ENCODE data around the gene WDFY4.

The WDFY4 gene

GRCh38 chr10:48656914-48657305 lies 27.8 kb upstream of the WDFY4 start:
- DNase-seq = no peak

- no peak for DNase-seq
Observed at GRCh38 chr10:48657416-48657815, 27.3 kb upstream of the WDFY4 start.

- DNase-seq = peak; percentile 26
Observed at GRCh38 chr10:48658243-48658974, 26.3 kb upstream of the WDFY4 start.

GRCh38 chr10:48658975-48659269 lies 25.8 kb upstream of the WDFY4 start:
- DNase-seq = no peak

GRCh38 chr10:48659790-48660189 lies 24.9 kb upstream of the WDFY4 start:
- DNase-seq = no peak

- no peak for DNase-seq
Observed at GRCh38 chr10:48661441-48661840, 23.2 kb upstream of the WDFY4 start.

- no peak for DNase-seq
Observed at GRCh38 chr10:48667960-48668590, 16.6 kb upstream of the WDFY4 start.

GRCh38 chr10:48670978-48671913 lies 13.4 kb upstream of the WDFY4 start:
- no peak for DNase-seq

GRCh38 chr10:48671914-48672595 lies 12.6 kb upstream of the WDFY4 start:
- DNase-seq = no peak

- no peak for DNase-seq
Observed at GRCh38 chr10:48672596-48673265, 11.9 kb upstream of the WDFY4 start.

GRCh38 chr10:48677625-48678024 lies 7.0 kb upstream of the WDFY4 start:
- no peak for DNase-seq

GRCh38 chr10:48678041-48678440 lies 6.6 kb upstream of the WDFY4 start:
- DNase-seq = no peak

- DNase-seq = no peak
Observed at GRCh38 chr10:48681740-48682139, 2.9 kb upstream of the WDFY4 start.

GRCh38 chr10:48682265-48682664 lies 2.4 kb upstream of the WDFY4 start:
- DNase-seq = no peak

GRCh38 chr10:48683424-48683823 lies 1.2 kb upstream of the WDFY4 start:
- DNase-seq = no peak

GRCh38 chr10:48683868-48684267 lies 805 bp upstream of the WDFY4 start:
- no peak for DNase-seq

GRCh38 chr10:48684463-48684791 lies 246 bp upstream of the WDFY4 start:
- DNase-seq = no peak

- DNase-seq = no peak
Observed at GRCh38 chr10:48685731-48686130, 1.1 kb downstream of the WDFY4 start.

GRCh38 chr10:48690791-48691660 lies 6.4 kb downstream of the WDFY4 start:
- no peak for DNase-seq

- DNase-seq = no peak
Observed at GRCh38 chr10:48691812-48692528, 7.3 kb downstream of the WDFY4 start.

GRCh38 chr10:48692748-48693147 lies 8.1 kb downstream of the WDFY4 start:
- no peak for DNase-seq

All from effector CD4-positive, alpha-beta T cell (primary cell).